HepG2 (cell line): ENCODE measurements around the gene SP5. TPM values are rescaled to one million over a fixed set of nuclear protein-coding genes. Genes with fewer than 3 reads are reported as not detected.

Experiments
- ASH2L ChIP-seq: fragments of 300-600, 200-600 bp; sonication (generic); IDR thresholded peaks from 2 replicates; pipeline ENCODE4 v1.7.0; 2017; ENCODE audit warnings: low read depth, mild to moderate bottlenecking, moderate library complexity, mixed read lengths, low read length; ENCODE audit not compliant: insufficient read length
- BHLHE40 ChIP-seq: IDR thresholded peaks from 2 replicates; pipeline ENCODE4 v1.6.1; 2011; ENCODE audit warnings: low read length, improper control_type of control experiment
- DR1 ChIP-seq: sonication (generic); formaldehyde crosslinking; IDR thresholded peaks from 2 replicates; pipeline ENCODE4 v1.8.0; 2021; ENCODE audit warnings: mild to moderate bottlenecking, missing genetic modification reagents, inconsistent platforms
- GABPA ChIP-seq, 2 experiments: IDR thresholded peaks; 2 replicates each; pipeline ENCODE4 v1.6.1; 2011 to 2016; ENCODE audit warnings: low read depth in 2 of 2, low read length in 1 of 2, missing biosample characterization in 1 of 2, missing genetic modification characterization in 1 of 2
- NR2C2 ChIP-seq: sonication (generic); formaldehyde crosslinking; IDR thresholded peaks from 2 replicates; pipeline ENCODE4 v1.4.0; 2020; ENCODE audit warnings: missing genetic modification reagents, mild to moderate bottlenecking, moderate library complexity, borderline replicate concordance
- SETDB1 ChIP-seq: sonication (generic); formaldehyde crosslinking; IDR thresholded peaks from 2 replicates; pipeline ENCODE4 v1.5.1; 2020; ENCODE audit warnings: missing genetic modification reagents, mild to moderate bottlenecking, borderline replicate concordance
- TAF1 ChIP-seq: sonication (generic); formaldehyde crosslinking; IDR thresholded peaks from 2 replicates; pipeline ENCODE4 v1.4.0; 2020; ENCODE audit warnings: missing genetic modification reagents
- ZNF709 ChIP-seq: sonication (generic); formaldehyde crosslinking; IDR thresholded peaks from 2 replicates; pipeline ENCODE4 v1.5.0; 2020; ENCODE audit warnings: mild to moderate bottlenecking, missing genetic modification reagents
- ZNF792 ChIP-seq: IDR thresholded peaks from 2 replicates; pipeline ENCODE4 v1.6.1; 2016
- polyA plus RNA-seq, 8 experiments: library from polyadenylated mRNA; depleted of rRNA in 3 of 8; stranded (reverse) in 7 of 8; unstranded in 1 of 8; fragments of >200 nt; fragmentation: Illumina TruSeq in 4 of 8; extraction: Trizol in 4 of 8; gene quantifications; 2 replicates each; pipeline versions ENCODE4 v1.2.1 to v1.2.3, GENCODE V29; 2011 to 2016; ENCODE audit warnings: low read depth in 4 of 8, missing spikeins in 1 of 8, mixed read lengths in 1 of 8; ENCODE audit not compliant: insufficient read depth in 1 of 8
- total RNA-seq, 5 experiments: library from RNA; depleted of rRNA; stranded (reverse); fragments of >200 nt; fragmentation: Illumina TruSeq; extraction: Trizol; gene quantifications; 2 replicates each; pipeline ENCODE4 v1.2.3, GENCODE V29; 2016; ENCODE audit warnings: low read depth in 1 of 5
- TF ChIP-seq, protein P1 (sequence below): IDR thresholded peaks from 2 replicates; pipeline ENCODE4 v1.6.1; 2018; ENCODE audit warnings: missing genetic modification reagents, mild to moderate bottlenecking, missing compliant biosample characterization
- TF ChIP-seq, protein P2 (sequence below): sonication (generic); formaldehyde crosslinking; IDR thresholded peaks from 2 replicates; pipeline ENCODE4 v1.4.0; 2020; ENCODE audit warnings: missing genetic modification reagents, borderline replicate concordance
- TF ChIP-seq, protein P3 (sequence below): sonication (generic); formaldehyde crosslinking; IDR thresholded peaks from 2 replicates; pipeline ENCODE4 v1.4.0; 2020; ENCODE audit warnings: missing genetic modification reagents
- TF ChIP-seq, protein P4 (sequence below): sonication (generic); formaldehyde crosslinking; IDR thresholded peaks from 2 replicates; pipeline ENCODE4 v1.5.1; 2020; ENCODE audit warnings: mild to moderate bottlenecking, missing genetic modification reagents, borderline replicate concordance

SP5 gene
- total and polyA plus RNA-seq, 2 of the 13 experiments (the other 11 are each of a cell fraction or from before 2014, with no cell fraction given) = 50.8 to 119 TPM

DNA sequence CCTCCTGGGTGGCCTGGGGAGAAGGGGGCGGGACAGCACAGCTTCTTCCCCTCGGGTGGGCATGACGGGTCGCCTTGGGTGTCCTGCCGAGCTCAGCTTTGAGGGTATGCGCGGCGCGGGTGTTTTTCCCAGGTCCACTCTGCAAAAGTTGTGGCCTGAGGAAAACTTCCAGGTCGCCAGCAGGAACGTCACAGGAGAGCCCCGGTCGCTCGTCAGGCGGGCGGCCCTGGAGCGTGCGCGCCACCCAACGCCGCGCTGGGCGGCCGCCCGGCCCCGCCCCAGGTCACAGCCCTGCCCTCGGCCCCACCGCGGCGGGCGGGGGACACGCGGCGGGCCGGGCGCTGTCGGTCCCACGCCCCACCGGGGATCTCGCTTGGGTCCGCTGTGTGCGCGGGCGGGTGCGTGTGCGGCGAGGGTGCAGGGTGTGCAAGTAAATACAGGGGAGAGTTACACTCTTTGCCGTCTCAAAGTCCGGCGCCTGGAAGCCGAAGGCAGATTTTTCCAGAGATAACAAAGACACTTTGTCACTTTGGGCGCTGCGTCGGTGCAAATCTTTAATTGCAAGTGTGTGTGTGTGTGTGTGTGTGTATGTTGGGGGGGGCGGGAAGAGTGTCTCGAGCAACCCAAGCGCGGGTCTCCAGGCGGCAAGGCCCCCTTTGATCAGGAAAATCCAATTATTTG lies 616 bp upstream of the SP5 start (continued):
- peak; percentile 96; the same call in 1 of the 2 replicates for TF ChIP-seq ZNF709 (CRISPR knock-in tag)
- peak; percentile 22 for TF ChIP-seq ZNF792 (CRISPR knock-in tag)
- TF ChIP-seq, protein P1, sequence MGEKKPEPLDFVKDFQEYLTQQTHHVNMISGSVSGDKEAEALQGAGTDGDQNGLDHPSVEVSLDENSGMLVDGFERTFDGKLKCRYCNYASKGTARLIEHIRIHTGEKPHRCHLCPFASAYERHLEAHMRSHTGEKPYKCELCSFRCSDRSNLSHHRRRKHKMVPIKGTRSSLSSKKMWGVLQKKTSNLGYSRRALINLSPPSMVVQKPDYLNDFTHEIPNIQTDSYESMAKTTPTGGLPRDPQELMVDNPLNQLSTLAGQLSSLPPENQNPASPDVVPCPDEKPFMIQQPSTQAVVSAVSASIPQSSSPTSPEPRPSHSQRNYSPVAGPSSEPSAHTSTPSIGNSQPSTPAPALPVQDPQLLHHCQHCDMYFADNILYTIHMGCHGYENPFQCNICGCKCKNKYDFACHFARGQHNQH (CRISPR knock-in tag) = 0 out of 2 replicates have a peak, but pooled peaks have one; percentile 48
- no peak for TF ChIP-seq GABPA (IDR thresholded peaks at IDR 0.05; ENCODE audit: low read depth, low read length)
- TF ChIP-seq GABPA (CRISPR knock-in tag; IDR thresholded peaks at IDR 0.05; ENCODE audit: low read depth) = peak; percentile 32; the same call in 1 of the 2 replicates
- TF ChIP-seq, protein P2, sequence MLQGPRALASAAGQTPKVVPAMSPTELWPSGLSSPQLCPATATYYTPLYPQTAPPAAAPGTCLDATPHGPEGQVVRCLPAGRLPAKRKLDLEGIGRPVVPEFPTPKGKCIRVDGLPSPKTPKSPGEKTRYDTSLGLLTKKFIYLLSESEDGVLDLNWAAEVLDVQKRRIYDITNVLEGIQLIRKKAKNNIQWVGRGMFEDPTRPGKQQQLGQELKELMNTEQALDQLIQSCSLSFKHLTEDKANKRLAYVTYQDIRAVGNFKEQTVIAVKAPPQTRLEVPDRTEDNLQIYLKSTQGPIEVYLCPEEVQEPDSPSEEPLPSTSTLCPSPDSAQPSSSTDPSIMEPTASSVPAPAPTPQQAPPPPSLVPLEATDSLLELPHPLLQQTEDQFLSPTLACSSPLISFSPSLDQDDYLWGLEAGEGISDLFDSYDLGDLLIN = no peak
- TF ChIP-seq, protein P3, sequence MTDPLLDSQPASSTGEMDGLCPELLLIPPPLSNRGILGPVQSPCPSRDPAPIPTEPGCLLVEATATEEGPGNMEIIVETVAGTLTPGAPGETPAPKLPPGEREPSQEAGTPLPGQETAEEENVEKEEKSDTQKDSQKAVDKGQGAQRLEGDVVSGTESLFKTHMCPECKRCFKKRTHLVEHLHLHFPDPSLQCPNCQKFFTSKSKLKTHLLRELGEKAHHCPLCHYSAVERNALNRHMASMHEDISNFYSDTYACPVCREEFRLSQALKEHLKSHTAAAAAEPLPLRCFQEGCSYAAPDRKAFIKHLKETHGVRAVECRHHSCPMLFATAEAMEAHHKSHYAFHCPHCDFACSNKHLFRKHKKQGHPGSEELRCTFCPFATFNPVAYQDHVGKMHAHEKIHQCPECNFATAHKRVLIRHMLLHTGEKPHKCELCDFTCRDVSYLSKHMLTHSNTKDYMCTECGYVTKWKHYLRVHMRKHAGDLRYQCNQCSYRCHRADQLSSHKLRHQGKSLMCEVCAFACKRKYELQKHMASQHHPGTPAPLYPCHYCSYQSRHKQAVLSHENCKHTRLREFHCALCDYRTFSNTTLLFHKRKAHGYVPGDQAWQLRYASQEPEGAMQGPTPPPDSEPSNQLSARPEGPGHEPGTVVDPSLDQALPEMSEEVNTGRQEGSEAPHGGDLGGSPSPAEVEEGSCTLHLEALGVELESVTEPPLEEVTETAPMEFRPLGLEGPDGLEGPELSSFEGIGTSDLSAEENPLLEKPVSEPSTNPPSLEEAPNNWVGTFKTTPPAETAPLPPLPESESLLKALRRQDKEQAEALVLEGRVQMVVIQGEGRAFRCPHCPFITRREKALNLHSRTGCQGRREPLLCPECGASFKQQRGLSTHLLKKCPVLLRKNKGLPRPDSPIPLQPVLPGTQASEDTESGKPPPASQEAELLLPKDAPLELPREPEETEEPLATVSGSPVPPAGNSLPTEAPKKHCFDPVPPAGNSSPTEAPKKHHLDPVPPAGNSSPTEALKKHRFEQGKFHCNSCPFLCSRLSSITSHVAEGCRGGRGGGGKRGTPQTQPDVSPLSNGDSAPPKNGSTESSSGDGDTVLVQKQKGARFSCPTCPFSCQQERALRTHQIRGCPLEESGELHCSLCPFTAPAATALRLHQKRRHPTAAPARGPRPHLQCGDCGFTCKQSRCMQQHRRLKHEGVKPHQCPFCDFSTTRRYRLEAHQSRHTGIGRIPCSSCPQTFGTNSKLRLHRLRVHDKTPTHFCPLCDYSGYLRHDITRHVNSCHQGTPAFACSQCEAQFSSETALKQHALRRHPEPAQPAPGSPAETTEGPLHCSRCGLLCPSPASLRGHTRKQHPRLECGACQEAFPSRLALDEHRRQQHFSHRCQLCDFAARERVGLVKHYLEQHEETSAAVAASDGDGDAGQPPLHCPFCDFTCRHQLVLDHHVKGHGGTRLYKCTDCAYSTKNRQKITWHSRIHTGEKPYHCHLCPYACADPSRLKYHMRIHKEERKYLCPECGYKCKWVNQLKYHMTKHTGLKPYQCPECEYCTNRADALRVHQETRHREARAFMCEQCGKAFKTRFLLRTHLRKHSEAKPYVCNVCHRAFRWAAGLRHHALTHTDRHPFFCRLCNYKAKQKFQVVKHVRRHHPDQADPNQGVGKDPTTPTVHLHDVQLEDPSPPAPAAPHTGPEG (CRISPR knock-in tag) = peak; percentile 87
- TF ChIP-seq ASH2L = peak; percentile 98
- TF ChIP-seq SETDB1 (CRISPR knock-in tag) = no peak
- 0 out of 2 replicates have a peak, but pooled peaks have one; percentile 31 for TF ChIP-seq DR1
- TF ChIP-seq TAF1 (CRISPR knock-in tag) = peak; percentile 72
- TF ChIP-seq, protein P4, sequence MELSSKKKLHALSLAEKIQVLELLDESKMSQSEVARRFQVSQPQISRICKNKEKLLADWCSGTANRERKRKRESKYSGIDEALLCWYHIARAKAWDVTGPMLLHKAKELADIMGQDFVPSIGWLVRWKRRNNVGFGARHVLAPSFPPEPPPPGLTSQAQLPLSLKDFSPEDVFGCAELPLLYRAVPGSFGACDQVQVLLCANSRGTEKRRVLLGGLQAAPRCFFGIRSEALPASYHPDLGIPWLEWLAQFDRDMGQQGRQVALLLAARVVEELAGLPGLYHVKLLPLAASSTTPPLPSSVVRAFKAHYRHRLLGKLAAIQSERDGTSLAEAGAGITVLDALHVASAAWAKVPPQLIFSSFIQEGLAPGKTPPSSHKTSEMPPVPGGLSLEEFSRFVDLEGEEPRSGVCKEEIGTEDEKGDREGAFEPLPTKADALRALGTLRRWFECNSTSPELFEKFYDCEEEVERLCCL (CRISPR knock-in tag) = no peak
- TF ChIP-seq BHLHE40 = peak; percentile 78; the same call in 1 of the 2 replicates
- peak; percentile 82 for TF ChIP-seq NR2C2
